GM19397 (cell line): Measurements from ENCODE around the gene MOB4.
"Not testable (repeated sequence)": the region's sequence is repeated elsewhere in the genome, so short reads cannot be mapped to it uniquely, and the experiment has no call there.

ENCODE experiments used
- ATAC-seq: cut with Tn5 transposase; IDR thresholded peaks from one replicate; pipeline ENCODE4 v1.9.1; 2021; ENCODE audit warnings: mild to moderate bottlenecking, moderate library complexity; ENCODE audit not compliant: unreplicated experiment

The MOB4 gene

DNA sequence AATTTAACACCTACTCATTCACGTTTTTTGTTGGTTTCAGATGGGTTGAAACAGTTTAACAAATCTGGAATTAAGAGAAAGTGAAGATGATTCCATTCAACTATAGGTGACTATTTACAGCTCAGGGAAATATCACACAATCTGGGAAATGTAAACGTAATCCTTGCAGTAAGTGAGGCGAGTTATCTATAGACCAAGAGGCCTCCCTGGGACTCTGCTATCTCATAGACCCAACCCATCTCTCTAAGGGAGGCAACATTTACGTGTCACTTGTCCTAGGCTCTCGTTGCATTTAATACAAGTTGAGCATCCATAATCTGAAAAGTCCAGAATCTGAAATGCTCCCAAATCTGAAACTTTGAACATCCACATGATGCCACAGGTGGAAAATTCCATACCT lies 2.0 kb upstream of the MOB4 start:
- no peak for ATAC-seq

DNA sequence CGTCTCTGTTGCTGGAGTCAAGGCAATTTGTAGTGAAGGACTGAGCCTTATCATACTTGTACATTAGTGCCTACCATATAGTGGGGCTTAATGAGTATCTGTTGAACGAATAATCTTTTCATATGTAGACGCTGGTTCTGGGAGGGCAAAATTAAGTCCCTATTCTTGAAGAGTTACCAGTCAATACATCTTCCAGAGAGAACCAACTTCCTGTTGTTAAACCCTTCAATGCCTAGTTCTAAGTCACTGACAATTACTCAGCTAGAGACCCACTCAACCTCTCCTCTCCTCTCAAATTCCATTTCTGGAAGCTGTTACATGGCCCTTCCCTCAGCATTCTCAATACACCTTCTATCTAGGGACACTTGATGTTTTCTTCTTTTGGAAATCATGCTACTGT lies 1.1 kb upstream of the MOB4 start:
- ATAC-seq, result no peak

DNA sequence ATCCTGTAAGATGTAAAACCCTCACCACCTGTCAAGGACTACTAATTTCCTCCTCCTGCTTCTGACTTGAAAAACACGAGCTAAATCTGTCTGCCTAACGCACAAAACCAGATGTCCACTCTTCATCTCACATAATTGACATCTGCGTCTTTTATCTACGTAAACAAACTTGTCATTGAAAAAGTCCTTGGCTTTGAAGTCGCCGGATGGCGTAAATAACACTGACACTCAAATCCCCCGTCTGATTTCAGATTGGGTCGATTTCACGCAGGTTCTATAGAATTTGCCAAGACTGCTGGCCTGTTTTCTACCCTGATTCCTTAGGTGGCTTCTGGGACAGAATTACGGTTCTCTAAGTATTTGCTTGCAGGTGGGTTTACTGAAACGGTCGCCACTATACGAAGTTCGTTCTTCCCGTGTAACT lies 539 bp upstream of the MOB4 start:
- ATAC-seq, result peak; percentile 2

DNA sequence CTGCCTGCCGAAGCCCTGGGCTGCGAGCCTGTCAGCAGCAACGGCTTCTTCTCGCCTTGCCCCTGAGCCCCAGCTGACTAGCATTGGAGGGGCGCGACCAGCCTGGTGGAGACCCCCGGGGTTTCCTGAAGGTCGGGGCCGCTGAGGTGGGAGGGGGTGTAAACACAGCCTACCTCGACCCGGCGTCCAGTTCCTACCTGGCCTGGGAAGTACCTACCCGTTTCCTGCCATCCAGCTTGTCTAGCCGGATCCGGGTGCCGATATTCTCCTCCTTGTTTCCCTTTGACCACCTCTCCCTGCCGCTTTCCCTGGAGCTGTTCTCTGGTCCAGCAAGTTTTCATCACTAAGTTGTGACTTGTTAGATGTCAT lies 511 bp downstream of the MOB4 start:
- ATAC-seq, result peak; percentile 11

DNA sequence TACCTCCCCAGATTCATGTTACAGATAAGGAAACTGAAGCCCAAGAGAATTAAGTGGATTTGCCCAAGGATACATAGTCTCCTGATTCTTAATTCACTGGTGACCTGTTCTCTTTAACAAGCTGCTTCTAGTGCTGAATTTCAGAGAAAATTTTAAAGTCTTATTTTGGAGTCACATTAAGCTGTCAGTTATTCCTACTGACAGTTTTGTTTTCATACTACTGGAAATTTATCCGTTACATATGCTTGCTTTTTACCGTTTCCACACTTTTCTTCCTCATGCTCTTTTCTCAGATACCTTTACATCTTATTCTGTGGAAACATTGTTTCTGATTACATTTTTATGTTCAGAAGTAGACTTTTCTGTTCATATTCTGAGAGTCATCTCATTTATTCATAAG lies 1.3 kb downstream of the MOB4 start:
- no peak for ATAC-seq

DNA sequence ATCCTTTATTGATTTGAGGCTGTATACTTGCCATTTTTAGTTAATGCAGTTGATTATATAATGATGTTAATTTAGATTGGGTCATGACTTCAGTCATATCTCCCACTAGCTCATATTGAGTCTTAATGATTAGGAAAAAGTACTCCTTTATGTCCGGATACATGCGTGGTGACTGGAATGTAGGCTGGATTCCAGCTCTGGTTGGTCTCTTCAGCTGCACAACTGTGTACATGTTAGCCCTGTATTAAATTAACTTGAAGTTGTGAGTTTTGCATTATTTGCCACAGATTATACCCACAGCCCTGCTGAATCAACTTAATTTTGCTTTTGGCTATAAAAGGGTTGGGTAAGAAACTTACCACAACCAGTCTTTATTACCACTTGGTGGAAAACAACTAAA lies 22.5 kb downstream of the MOB4 start:
- ATAC-seq, result no peak

DNA sequence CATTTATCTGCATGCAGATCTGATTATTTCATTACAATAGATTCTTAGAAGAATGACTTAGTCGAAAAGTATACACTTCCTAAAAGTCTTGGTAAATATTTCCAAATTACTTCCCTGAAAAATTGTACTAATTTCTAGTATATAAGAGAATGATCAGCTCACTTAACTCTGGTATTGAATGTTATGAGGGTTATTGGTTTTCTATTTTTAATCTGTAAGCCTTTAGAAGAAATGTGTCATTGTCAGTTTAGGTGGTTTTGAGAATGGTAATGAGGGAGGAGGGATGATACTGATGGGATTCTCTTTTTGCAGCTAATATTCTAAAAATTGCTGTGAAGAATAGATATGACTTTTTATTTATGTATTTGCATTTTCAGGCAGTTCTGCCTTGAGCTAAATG lies 23.9 kb downstream of the MOB4 start:
- no peak for ATAC-seq

DNA sequence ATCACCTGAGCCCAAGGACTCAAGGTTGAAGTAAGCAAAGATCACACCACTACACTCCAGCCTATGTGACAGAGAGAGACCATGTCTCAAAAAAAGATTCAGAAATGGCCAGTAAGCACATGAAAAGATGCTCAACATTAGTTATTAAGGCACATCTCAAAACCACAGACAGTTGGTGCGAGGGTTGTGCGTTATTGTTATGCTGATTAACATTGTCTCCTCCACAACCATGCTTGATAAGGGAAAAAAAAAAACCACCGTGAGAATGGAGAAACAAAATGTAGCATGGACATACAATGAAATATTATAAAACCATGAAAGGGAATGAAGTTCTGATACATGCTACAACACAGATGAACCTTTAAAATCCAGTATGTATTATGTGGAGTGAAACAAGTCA lies 27.3 kb downstream of the MOB4 start:
- ATAC-seq, result no peak

DNA sequence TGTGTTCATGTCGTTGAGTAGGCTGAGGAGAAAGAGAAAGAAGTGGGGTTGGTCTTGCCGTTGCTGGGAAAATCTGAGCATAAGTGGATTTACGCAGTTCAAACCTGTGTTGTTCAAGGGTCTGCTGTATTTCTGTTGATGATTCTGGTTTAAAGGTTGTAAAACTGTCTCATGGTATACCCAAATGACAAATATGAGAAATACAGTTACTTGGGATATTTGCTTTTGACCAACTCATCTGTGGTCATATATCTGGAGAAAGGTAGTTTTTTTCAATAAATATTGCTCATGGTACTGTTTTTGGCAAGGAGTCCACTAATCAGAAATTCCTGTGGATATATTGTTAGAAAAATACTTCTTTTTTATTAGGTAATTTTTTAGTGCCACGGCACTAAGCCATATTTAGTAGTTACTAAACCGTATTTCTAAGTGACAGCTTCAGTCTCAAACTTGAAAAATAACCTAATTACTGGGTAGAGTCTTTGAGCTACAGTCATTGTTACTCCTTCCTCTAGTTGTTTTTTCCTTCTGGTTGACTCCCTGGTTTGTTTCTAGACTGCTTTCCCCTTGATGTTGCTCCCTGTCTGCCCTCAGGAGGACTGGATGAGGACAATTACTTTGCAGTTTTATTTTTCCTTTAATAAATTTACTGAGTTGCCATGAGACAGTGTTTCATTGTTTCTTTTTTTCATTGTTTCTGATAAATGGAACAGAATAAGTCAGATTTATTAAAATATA lies 31.5 kb downstream of the MOB4 start:
- no peak for ATAC-seq

DNA sequence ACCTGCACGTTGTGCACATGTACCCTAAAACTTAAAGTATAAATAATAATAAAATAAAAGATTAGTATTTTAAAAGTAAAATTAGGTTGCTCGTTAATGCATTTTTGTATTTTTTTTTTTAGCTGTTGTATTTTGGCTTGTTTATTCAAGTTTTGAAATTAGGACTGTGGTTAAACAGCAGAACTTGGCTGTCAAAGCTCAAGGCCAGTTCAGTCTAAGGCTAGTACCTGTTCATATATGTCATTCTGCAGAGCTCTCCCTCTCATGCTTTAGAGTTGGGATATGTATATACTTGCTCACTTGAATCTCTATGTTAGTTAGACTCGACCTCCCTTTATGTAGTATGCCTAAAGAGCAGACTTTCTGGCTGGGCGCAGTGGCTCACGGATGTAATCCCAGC lies 32.7 kb downstream of the MOB4 start:
- ATAC-seq, result no peak

DNA sequence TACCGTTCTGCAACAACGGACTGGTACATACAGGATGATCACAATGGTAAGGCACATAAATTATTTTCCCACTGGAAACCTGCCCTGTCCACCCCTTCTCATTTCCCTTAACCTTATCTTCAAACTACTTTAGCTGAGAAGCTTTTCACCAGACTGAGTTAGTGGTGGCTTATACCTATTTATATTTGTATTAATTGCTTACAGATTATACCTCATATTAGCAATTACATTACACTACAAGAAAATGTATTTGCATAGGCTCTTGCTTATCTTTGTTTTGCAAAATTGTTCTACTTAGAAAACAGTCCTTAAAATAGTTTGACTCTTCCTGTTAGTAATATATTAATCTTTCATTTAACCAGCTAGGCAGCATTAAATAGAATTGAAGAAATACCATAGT lies 35.4 kb downstream of the MOB4 start:
- not testable (repeated sequence) for ATAC-seq

DNA sequence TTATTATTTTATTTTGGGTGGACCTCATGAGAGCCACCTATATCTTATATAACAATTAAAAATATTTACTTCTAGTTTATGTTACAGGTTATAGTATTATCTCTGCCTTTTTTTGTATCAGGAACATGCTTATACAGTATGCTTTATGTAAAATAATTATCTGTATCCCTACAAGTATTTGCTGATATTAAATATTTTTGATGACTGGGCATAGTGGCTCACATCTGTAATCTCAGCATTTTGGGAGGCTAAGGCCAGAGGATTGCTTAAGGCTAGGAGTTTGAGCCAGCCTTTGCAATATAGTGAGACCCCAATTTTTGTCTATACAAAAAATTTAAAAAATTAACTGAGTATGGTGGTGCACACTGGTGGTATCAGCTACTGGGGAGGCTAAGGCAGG lies 39.6 kb downstream of the MOB4 start:
- ATAC-seq, result no peak

DNA sequence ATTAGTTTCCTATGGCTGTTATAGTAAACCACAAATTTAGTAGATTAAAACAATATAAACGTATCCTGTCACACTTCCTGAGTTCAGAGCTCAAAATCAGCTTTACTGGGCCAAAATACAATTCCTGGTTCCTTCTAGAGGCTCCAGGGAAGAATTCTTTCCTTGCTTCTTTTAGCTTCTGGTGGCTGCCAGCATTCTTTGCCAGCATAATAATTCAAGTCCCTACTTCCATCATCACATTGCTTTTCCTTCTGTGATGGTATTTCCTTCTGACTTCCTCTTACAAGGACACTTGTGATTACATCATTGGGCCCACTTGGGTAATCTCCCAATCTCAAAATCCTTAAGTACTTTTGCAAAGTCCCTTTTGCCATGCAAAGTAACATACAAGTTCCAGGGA lies 40.6 kb downstream of the MOB4 start:
- ATAC-seq, result no peak

DNA sequence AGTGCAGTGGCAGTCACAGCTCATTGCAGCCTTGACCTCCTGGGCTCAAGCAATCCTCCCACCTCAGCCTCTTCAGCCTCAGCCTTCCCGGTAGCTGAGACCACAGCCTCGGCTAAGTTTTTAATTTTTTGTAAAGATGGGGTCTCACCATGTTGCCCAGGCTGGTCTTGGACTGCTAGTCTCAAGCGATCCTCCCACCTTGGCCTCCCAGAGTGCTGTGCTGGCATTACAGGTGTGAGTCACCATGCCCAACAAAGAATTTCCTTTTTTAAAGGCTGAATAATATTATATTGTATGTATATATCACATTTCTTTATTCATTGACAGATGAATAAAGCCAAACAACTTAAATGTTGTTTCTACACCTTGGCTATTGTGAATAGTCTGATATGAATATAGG lies 42.5 kb downstream of the MOB4 start:
- ATAC-seq, result no peak

DNA sequence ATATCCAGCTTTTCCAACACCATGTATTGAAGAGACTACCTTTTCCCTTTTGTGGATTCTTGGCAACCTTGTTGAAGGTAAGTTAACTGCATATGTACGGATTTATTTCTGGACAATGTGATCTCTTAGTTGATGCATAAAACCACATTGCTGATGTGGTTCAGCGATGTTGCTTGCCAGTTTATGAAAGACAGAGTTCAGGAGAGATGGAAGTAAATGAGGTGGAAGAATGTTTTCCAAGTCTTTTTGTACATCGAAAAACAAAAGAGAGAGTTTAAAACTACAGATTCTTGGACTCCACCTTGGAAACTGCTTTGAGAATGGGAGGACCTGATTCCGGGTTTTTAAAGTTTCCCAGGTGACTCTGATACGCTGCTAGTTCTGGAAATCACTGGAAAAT lies 43.8 kb downstream of the MOB4 start:
- ATAC-seq, result no peak

DNA sequence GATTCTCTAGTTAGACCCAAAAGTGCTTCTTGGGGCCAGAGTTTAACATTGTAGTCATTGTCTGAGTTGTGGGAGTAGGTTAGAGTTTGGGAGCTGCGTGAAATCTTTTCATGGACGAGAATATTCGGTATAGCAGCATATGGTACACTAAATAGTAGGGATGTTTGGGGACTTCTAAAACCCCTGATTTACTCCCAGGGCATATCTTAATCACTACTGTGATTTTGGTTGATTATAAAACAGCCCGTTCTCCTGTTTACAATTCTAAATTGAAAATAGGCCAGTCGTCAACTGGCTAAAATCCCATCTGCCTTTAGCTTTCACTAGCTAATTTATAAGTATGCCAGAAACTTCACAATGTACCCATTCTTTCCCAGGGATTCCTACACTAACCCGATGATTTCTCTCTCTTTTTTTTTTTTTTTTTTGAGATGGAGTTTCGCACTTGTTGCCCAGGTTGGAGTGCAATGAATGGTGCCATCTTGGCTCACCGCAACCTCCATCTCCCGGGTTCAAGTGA lies 44.3 kb downstream of the MOB4 start:
- no peak for ATAC-seq

DNA sequence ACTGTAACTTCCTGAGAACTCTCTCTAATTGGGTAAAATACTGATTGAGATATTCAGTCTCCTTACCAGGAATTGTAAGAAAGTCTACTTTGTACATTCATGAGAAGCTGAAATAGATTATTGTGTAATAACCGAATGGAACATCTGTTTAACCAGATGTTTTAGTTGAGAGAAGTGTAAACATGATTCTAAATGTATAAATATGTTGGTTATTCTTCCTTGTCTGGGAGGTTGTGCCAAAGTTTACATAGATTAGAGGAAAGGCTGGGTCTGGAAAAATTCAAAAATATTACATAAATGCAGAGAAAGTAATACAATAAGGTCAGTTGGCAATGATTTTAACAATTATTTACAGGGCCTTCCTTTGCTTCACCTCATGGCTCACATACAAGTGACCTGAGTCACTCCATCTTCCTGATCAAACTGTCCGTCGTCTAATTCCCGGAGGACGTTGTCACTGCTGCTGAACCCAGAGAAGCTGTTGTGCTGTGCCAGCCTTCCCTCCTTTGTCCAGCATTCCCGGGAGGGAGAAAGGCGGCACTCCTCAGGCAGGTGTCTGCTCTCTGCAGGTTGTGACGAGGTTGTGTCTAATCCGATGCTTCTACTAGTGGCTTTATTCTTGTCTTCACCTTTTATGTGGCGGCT lies 55.9 kb downstream of the MOB4 start:
- ATAC-seq, result no peak

DNA sequence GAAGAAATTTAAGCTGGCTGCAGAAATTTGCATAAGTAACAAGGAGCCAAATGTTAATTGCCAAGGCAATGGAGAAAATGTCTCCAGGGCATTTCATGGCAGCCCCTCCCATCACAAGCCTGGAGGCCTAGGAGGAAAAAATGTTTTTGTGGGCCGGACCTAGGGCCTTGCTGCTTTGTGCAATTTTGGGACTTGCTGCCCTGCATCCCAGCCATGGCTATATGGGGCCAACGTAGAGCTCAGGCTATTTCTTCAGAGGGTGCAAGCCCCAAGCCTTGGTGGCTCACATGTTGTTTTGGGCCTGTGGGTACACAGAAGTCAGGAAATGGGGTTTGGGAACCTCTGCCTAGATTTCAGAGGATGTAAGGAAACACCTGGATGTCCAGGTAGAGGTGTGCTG lies 57.7 kb downstream of the MOB4 start:
- no peak for ATAC-seq

DNA sequence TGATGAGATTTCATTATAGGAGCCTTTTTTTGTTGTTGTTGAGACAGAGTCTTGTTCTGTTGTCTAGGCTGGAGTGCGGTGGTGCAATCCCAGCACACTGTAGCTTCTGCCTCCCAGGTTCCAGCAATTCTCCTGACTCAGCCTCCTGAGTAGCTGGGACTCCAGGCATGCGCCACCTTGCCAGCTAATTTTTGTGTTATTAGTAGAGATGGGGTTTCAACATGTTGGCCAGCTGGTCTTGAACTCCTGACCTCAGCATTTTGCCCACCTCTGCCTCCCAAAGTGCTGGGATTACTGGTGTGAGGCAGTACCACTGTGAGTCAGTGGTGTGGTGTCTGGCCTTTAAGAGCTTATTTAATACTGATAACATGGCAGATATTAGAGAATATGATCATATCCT lies 60.1 kb downstream of the MOB4 start:
- ATAC-seq, result no peak

DNA sequence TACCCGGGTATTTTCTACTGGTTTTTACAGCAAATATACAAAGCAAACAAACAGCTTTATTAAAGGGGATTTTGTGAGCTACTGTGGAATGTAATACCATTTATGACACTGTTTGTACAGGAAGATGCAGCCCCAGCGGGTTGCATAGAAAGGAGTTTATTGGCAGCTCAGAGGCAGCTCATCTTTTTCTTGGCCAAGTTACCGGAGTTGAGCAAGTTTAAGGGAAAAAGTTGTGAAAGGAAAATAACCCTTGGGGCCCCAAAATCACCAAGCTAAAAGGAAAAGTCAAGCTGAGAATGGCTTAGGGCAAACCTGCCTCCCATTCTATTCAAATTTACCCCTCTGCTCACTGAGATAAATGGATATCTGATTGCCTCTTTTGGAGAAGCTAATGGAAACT lies 60.8 kb downstream of the MOB4 start:
- ATAC-seq, result no peak

DNA sequence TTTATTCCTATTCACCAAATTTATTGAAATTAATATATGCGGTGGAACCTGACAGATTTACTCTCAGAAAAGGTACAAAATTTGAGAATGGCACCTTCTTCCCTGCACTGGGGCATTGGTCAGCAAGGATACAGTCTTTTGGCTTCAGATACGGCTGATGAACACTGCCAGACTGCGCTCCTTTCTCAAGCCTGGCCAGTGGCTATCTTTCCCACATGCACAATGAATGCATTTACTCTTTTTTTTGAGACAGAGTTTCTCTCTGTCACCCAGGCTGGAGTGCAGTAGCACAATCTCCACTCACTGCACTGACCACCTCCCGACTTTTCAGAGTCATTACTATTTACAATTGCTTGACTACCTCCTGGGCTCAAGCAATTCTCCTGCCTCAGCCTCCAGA lies 61.6 kb downstream of the MOB4 start:
- no peak for ATAC-seq

DNA sequence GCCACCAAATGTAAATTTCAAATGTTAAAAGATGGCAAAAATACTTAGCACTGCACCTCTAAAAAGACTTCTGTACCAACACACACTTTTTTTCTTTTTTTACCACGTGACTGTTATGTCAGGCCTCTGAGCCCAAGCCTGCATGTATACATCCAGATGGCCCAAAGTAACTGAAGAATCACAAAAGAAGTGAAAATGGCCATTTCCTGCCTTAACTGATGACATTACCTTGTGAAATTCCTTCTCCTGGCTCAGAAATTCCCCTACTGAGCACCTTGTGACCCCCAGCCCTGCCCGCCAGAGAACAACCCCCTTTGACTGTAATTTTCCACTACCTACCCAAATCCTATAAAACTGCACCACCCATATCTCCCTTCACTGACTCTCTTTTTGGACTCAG lies 62.4 kb downstream of the MOB4 start:
- not testable (repeated sequence) for ATAC-seq

DNA sequence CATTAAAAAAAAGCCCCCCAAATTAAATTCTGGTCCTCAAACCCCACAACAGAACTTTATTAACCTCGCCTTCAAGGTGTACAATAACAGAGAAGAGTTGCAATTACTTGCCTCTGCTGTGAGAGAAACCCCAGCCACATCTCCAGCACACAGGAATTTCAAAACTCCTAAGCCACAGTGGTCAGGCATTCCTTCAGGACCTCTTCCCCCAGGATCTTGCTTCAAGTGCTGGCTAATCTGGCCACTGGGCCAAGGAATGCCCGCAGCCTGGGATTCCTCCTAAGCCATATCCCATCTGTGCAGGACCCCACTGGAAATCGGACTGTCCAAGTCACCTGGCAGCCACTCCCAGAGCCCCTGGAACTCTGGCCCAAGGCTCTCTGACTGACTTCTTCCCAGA lies 64.3 kb downstream of the MOB4 start:
- ATAC-seq, result not testable (repeated sequence)
